Muscle layer of duodenum (tissue), 2 donors: ENCODE results near the gene URM1.

ENCODE experiments used
- H3K27ac ChIP-seq: one replicate; pipeline ENCODE4 v1.7.0; 2013; ENCODE audit warnings: mild to moderate bottlenecking, low read length
- H3K27me3 ChIP-seq: one replicate; pipeline ENCODE4 v1.7.0; 2013; ENCODE audit warnings: low read depth, mild to moderate bottlenecking, control low read depth, low read length
- H3K36me3 ChIP-seq, 2 donors: one replicate each; pipeline ENCODE4 v1.7.0; 2013; ENCODE audit warnings: low read length in 2 of 2, control low read depth in 1 of 2, mild to moderate bottlenecking in 1 of 2; ENCODE audit not compliant: insufficient read depth in 2 of 2, control insufficient read depth in 1 of 2
- H3K4me1 ChIP-seq, 2 donors: one replicate each; pipeline ENCODE4 v1.7.0; 2013; ENCODE audit warnings: low read length in 2 of 2, mild to moderate bottlenecking in 2 of 2, control low read depth in 1 of 2, moderate library complexity in 1 of 2; ENCODE audit not compliant: insufficient read depth in 2 of 2, control insufficient read depth in 1 of 2
- H3K4me3 ChIP-seq, 2 donors: one replicate each; pipeline ENCODE4 v1.7.0; 2013; ENCODE audit warnings: low read length in 2 of 2, low read depth in 1 of 2, mild to moderate bottlenecking in 1 of 2
- H3K9me3 ChIP-seq, 2 donors: one replicate each; pipeline ENCODE4 v1.7.0; 2013; ENCODE audit warnings: low read length in 2 of 2, control low read depth in 1 of 2, mild to moderate bottlenecking in 1 of 2; ENCODE audit not compliant: control insufficient read depth in 1 of 2
- donor health status: healthy.

URM1 gene

DNA sequence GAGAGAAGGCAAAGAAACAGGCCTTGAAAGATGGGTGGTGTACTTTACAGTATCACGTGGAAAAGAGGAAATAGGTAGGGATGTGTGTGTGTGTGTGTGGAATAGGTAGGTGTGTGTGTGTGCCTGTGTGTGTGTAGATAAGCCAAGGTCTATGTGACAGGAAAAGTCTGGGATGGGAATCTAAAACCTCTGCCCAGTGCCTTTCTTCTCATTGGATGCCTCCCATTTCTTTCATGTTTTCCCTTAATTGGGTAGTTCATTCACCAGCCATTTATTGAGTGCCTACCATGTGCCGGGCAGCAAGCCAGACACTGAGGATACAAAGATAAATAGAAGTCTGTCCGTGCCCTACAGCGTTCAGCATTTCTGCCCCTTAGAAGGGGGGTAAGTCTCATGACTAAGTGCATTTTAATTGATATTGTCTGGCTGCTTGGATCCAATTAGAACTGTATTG lies 1.0 kb downstream of the URM1 start:
- no peaks in the 10 kb centered on the region for H3K9me3 ChIP-seq
- H3K27ac ChIP-seq = peak overlapping the region; percentile 95
- H3K4me1 ChIP-seq = peaks cover 5 to 33% of the 10 kb centered on the region in 2 donors
- H3K36me3 ChIP-seq = peaks cover 4 to 11% of the 10 kb centered on the region in 2 donors
- peak overlapping the region; percentile 89 to 92 for H3K4me3 ChIP-seq
- H3K27me3 ChIP-seq = no peaks in the 10 kb centered on the region

DNA sequence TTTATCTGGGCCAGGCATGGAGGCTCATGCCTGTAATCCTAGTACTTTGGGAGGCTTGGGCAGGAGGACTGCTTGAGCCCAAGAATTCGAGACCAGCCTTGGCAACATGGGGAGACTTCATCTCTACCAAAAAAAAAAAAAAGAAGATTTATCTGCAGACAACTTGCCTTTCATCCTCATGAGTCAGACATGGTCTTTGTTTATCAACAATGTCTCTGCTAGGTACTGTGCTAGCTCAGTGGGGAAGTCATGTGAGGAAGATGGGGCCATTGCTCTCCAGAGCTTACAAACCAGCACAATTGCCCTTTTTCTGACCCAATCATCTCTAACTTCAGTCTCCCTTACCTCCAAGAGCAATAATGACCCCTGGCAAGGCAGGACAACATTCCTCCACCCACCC lies 1.6 kb downstream of the URM1 start:
- Histone ChIP-seq H3K27ac (peak overlapping the region; percentile 95), H3K9me3 (no peaks in the 10 kb centered on the region), H3K36me3 (peaks cover 6 to 12% of the 10 kb centered on the region in 2 donors), H3K4me1 (peaks cover 5 to 33% of the 10 kb centered on the region in 2 donors), H3K4me3 (peak overlapping the region in 1 of 2 donors; percentile 92), H3K27me3 (no peaks in the 10 kb centered on the region)

DNA sequence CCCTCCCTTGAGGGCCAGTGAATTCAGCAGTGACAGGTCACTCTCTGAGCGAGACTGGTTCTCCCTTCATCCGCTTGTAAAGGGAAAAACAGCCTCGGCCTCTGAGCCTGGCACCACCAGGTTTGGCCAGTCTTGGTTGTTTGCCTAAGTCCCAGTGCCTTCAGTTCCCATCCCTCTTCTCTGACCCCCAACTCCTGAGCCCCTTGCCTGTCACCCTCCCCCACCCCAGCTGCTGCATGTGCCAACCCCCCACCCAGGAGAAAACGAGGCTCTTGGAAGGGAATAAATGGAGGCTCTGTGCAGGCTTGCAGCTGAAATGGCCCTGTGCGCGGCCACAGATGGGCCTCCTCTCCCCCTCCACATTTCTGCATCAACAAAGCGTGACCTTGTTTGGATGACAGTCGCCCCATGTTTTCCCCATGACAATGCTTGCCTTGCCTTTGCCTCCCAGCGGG lies 3.1 kb downstream of the URM1 start:
- Histone ChIP-seq H3K4me3 (no peak overlapping the region), H3K27me3 (no peaks in the 10 kb centered on the region), H3K9me3 (no peaks in the 10 kb centered on the region), H3K4me1 (peaks cover 5 to 33% of the 10 kb centered on the region in 2 donors), H3K27ac (no peak overlapping the region), H3K36me3 (peaks cover 8 to 25% of the 10 kb centered on the region in 2 donors)

DNA sequence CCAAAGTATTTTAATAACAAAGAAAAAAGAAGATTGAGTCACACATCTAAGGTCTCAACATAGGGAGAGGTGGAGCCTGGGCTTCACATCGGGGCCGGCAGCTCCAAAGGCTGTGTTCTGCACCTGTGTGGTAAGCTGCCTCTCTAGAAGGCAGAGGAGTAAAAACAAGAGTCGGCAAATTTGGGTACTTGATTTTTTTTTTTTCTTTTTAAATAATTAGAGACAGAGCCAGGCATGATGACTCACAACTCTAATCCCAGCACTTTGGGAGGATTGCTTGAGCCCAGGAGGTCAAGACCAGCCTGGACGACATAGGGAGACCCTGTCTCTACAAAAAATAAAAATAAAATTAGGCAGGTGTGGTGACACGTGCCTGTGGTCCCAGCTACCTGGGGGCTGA lies 4.7 kb downstream of the URM1 start:
- Histone ChIP-seq H3K27me3 (no peaks in the 10 kb centered on the region), H3K9me3 (no peaks in the 10 kb centered on the region), H3K36me3 (peaks cover 8 to 30% of the 10 kb centered on the region in 2 donors), H3K4me3 (no peak overlapping the region), H3K4me1 (peaks cover 0 to 28% of the 10 kb centered on the region in 2 donors), H3K27ac (no peak overlapping the region)

DNA sequence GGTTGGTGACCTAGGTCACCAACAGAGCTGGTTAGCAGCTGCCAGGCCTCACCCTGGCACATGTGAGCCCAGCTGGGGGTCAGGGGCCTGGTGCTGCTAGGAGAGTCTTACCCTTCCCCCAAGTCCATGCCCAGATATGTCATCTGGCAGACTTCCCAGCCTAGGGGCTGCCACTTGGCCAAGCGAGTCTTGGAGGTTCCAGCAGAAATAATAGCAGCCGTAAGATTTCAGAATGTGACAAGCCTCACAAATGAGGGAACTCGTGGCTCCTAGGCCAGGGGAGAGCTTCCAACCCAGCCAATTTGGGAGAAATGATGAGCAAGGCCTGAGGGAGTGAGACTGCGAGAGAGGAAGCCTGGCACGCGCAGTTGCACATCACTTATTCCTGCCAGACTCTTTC lies 11.1 kb downstream of the URM1 start:
- Histone ChIP-seq H3K27ac (no peak overlapping the region), H3K36me3 (peaks cover 15 to 59% of the 10 kb centered on the region in 2 donors), H3K9me3 (no peaks in the 10 kb centered on the region), H3K4me1 (peaks cover 0 to 12% of the 10 kb centered on the region in 2 donors), H3K27me3 (no peaks in the 10 kb centered on the region), H3K4me3 (no peak overlapping the region)

DNA sequence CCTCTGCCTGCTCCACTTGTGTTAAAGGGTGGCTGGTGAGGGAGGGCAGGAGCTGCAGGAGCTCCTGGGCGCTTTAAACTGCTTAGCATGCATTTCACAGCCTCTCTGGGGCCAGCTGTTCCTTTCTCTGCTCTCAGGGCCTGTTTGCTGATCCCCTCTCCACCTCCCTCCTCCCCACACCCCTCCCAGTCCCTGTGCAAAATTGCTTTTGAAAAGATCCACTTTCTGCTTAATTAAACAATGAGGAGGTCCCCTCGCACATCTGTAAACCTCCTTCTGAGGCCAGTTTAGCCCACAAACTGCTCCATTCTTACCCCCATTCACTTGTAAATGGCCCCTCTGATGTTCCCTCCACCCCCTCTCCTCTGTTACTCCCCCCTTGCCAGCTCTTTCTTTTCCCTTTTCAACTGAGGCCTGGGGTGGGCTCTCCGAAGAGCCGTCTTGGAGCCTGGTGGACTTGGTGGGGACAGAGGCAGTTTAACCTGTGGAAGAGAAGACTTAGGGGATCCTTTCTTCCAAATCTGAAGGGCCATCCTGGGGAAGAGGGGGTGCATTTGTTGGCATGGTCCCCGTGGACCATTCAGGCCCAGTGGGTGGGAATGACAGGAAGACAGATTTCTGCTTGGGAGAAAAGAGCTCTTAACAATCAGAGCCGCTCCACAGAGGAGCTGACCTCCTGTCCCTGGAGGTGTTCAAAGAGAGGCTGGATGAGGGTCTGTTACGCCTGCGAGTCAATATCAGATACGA lies 12.0 kb downstream of the URM1 start:
- H3K36me3 ChIP-seq = peaks cover 20 to 64% of the 10 kb centered on the region in 2 donors
- H3K4me1 ChIP-seq = peaks cover 0 to 12% of the 10 kb centered on the region in 2 donors
- no peak overlapping the region for H3K4me3 ChIP-seq
- no peaks in the 10 kb centered on the region for H3K9me3 ChIP-seq
- H3K27ac ChIP-seq = no peak overlapping the region
- no peaks in the 10 kb centered on the region for H3K27me3 ChIP-seq

DNA sequence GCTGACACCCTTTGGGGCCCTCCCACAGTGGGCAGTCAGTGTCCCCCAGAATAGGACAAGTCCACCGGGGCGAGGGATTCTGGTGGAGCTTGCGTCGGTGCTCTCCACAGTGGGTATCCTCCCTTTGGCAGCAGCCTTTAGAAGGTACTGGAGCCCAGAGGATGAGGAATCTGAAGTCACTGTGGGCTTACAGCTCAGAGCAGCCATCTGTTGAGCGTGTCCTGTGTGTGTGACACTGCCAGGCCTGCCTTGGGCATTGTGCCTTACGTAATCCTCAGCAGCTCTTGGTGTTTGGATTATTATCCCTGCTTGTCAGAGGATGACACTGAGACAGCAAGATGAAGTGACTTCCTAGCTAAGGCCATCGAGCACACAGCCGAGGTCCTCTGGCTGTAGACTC lies 12.6 kb downstream of the URM1 start:
- Histone ChIP-seq H3K4me1 (peaks cover 0 to 12% of the 10 kb centered on the region in 2 donors), H3K27ac (no peak overlapping the region), H3K27me3 (no peaks in the 10 kb centered on the region), H3K36me3 (peaks cover 26 to 66% of the 10 kb centered on the region in 2 donors), H3K4me3 (no peak overlapping the region), H3K9me3 (no peaks in the 10 kb centered on the region)

DNA sequence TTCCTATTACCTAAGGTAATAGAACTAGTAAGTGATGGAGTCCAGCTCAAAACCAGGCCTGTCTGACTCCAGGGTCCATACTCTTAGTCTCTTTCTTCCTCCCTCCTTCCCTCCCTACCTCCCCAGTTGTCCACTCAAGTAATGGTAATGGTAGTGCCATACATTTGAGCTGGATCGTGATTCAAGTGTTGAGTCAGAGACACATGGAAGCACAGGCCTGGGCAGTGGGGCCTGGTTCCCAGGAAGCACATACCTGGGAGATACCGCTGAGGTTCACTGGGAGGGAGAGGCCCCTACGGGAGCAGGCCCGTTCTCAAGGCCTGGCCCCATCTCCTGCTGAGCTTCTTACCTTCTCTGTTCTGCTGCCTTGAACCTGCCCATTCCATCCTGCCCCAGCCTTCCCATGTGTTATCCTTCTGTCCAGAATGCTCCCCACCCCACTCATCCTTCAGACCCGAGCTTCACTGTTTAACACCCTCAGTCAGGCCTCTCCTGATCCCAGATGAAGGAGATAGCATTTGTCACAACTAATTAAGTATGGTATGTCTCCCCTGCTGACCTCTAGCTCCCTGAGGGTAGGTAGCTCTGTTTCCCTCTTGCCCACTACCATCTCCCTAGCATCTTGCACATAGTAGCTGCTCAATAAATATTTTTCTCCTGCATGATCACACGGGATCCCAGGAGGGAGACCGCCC lies 13.8 kb downstream of the URM1 start:
- no peak overlapping the region for H3K4me3 ChIP-seq
- no peaks in the 10 kb centered on the region for H3K27me3 ChIP-seq
- peaks cover 0 to 12% of the 10 kb centered on the region in 2 donors for H3K4me1 ChIP-seq
- H3K36me3 ChIP-seq = peaks cover 30 to 71% of the 10 kb centered on the region in 2 donors
- H3K27ac ChIP-seq = no peak overlapping the region
- no peaks in the 10 kb centered on the region for H3K9me3 ChIP-seq

DNA sequence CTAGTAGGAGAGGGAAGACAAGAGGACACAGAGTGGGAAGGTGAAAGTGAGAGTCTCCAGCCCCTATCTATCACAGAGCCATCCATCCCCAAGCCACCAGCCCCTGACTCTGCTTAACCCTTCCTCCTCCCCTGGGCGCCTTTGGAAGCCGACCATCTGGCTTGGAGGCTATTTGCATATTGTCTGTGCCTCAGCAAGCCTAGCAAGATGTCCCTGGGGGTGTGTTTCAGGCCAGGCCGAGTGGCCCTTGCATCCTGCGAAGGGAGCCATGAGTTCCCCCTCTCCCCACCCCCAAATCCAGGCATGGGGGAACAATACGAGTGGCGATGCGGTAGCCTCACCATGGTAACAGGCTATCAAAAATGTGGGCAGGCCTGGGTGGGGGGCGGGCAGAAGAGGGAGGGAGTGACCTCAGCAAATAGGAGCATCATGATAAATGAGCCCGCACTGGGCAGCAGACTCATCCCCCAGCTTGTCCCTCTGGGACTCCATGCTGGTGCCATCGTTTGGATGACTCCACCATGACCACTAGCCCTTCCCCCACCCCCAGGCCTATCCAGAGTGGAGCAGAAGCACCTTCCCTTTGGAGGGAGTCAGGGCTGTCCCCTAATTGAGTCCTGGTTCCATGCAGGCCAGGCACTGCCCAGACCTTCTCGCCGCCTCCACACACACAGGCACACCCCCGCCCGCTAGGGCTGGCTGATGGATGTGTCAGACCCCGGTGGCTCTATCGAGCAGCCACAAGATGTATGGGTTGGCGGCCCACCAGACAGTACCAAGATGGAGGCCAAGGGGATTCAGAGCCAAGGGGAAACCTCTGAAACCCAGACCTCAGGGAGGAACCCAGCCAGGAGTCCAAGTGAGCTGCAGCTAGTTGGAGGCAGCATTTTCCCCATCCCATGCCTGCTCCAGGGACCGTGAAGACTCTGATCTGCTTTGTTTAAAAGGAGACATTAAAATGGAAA lies 14.6 kb downstream of the URM1 start:
- peaks cover 0 to 12% of the 10 kb centered on the region in 2 donors for H3K4me1 ChIP-seq

DNA sequence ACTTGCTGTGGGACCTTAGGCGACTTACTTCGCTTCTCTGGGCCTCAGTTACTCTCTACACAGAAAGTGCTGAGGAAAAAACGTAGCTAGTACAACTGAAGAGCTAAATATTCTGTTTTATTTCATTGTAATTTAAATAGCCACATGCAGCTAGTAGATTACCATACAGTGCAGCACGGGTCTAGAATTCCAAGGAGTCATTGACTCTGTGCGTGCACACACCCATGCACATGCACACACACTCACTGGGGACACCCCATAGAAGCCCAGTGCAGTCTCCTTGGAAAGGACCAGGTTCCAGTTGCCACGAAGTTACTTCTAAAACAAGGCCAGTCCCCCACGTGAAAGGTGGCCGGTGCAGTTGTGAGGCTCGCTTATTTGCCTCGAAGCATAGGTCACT lies 17.0 kb downstream of the URM1 start:
- Histone ChIP-seq H3K27ac (no peak overlapping the region), H3K9me3 (no peaks in the 10 kb centered on the region), H3K4me3 (no peak overlapping the region), H3K27me3 (no peaks in the 10 kb centered on the region), H3K36me3 (peaks cover 34 to 80% of the 10 kb centered on the region in 2 donors), H3K4me1 (no peaks in the 10 kb centered on the region)

More for the DNA sequence above, 14.6 kb downstream of the URM1 start:
- no peak overlapping the region for H3K4me3 ChIP-seq
- H3K36me3 ChIP-seq = peaks cover 30 to 76% of the 10 kb centered on the region in 2 donors
- no peaks in the 10 kb centered on the region for H3K9me3 ChIP-seq
- H3K27me3 ChIP-seq = no peaks in the 10 kb centered on the region
- no peak overlapping the region for H3K27ac ChIP-seq
